Occipital lobe (tissue), 2 donors: Measurements from ENCODE around the gene DCAF15. TPM values are rescaled to one million over a fixed set of nuclear protein-coding genes. Genes with fewer than 3 reads are reported as not detected.

Experiments used
- DNase-seq: peaks from one replicate; lab custom pipeline; 2025; lab: John Stamatoyannopoulos, UW
- total RNA-seq: library from RNA; depleted of rRNA; stranded (reverse); fragments of >200 nt; gene quantifications from one replicate; pipeline ENCODE4 v1.2.3, GENCODE V29; 2014

DCAF15 gene
- total RNA-seq, 1 donor from 2014 or later: 10.1 TPM

DNA sequence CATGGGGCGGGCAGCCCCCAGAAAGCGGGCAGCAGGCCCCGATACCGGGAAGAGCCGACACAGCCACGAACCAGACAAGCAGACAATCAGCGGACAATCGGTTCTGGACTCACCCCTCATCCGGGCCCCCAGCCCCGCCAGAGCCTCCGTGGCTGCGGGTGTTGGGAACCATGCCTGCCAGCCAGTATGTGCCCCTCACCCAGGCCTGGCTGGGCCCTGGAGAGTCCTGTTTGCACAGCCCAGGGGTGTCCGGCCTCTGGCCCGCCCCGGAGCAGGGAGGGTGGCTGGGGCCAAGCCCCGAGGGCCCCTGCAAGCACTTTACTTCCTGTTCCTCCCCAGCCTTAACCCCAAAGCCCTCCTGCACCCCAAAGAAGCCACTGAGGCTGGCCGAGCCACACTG, 21.9 kb upstream of the DCAF15 start:
- no peak for DNase-seq

DNA sequence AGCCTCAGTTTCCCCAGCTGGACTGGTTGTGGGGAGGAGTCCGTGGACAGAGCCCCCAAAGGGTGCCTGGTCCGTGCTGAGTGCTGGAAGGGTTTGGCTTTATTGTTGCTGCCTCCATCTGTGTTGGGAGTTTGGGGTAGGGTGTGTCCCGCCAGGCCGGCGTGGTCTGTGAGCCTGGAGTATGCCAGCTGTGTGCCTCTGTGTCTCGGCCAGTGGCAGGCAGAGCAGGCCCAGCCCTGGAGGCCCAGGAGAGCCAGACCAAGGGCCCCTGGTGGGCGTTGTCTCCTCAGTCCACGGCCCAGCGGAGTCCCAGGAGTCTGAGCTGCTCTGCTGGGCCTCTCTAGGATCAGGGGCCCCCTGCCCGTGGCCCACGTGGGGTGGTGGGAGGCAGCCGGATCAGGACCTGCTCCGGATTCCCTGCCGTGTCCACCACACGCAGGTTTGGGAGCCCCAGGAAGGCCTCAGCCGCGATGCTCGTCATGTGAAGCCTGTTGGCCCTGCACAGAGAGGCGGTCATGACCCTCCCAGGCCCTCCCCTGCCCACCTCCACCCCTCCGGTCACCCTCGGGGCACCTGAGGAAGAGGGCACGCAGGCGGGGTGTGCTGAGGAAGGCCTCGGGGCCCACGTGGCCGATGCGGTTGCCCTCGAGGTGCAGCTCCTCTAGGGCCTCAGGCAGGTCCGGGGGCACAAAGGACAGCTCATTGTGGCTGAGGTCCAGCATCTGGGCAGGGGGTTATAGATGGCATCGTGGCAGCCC, 20.7 kb upstream of the DCAF15 start:
- no peak for DNase-seq

DNA sequence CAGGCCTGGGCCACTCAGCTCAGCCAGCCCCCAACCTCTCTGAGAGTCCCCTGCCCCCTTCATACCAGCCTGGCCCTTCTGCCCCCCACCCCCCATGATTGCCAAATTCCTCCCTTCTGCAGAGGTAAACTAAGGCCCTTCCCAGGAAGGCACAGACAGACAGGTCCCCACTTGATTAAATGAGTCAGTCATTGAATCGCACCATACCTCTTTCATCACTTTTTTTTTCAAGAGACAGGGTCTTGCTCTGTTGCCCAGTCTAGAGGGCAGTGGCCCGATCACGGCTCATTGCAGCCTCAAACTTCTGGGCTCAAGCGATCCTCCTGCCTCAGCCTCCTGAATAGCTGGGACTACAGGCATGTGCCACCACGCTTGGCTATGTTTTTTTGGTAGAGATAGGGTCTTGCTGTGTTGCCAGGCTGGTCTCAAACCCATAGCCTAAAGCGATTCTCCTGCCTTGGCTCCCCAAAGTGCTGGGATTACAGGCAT, 20.1 kb upstream of the DCAF15 start:
- DNase-seq: no peak

DNA sequence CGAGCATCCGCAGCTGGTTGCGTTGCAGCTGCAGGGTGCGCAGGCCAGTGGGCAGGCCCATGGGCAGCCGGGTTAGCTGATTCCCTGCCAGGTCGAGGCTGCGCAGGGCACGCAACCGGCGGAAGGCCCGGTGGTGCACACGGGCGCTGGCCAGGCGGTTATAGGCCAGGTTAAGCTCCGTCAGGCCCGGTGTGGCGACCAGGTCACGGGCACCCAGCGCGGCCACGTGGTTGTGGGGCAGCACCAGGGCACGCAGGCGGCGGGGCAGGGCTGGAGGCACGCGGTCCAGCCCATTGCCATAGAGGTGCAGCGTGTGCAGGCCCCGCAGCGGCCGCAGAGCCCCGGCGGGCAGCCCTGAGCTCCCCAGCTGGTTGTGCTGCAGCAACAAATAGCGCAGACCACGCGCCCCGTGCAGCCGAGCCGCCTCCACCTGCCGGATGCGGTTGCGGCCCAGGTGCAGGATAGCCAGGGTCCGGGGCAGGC, 19.4 kb upstream of the DCAF15 start:
- no peak for DNase-seq

DNA sequence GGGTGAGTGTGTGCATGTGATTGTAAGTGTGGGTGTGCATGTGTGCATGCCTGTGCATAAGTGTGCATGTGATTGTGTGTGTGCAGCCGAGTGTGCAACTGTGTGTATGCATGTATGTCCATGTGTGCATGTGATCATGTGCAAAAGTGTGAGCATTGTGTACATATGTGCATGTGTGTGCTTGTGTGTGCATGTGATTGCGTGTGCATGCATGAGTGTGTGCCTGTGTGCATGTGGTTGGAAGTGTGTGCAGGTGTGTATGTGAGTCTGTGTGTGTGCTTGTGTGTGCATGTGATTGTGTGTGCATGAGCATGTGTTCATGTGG, 17.6 kb upstream of the DCAF15 start:
- no peak for DNase-seq

DNA sequence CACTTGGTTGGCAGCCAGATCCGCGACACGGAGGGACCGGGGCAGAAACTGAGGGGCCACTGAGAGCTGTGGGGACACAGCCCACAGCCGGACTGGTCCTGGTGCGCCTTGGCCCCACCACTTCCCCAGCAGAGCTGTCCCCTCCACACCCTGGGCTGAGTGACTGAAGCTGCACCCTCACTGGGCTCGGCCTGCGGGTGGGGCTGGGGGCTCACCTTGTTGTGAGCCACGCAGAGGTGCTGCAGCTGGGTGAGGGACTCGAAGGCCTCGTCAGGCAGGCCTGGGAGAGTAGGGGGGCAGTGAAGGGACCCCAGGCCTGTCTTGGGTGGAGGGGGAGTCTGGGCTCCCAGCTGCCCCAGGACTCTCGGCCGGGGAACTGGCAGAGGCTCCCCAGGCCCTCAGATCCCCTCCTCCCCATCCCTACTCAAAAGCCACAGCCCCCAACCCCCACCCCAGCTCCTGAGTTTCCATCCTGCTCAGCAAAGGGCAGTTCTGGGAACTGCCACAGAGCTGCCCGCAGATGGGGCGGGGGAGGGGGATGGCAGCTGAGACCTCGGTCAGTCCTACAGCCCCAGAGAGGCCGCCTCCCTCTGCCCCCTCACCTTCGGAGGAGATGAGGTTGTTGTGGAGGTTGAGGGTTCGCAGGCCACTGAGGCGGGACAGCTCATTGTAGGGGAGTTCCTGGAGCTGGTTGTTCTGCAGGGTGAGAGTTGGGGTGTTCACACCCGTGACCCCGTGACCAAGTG, 16.4 kb upstream of the DCAF15 start:
- no peak for DNase-seq

DNA sequence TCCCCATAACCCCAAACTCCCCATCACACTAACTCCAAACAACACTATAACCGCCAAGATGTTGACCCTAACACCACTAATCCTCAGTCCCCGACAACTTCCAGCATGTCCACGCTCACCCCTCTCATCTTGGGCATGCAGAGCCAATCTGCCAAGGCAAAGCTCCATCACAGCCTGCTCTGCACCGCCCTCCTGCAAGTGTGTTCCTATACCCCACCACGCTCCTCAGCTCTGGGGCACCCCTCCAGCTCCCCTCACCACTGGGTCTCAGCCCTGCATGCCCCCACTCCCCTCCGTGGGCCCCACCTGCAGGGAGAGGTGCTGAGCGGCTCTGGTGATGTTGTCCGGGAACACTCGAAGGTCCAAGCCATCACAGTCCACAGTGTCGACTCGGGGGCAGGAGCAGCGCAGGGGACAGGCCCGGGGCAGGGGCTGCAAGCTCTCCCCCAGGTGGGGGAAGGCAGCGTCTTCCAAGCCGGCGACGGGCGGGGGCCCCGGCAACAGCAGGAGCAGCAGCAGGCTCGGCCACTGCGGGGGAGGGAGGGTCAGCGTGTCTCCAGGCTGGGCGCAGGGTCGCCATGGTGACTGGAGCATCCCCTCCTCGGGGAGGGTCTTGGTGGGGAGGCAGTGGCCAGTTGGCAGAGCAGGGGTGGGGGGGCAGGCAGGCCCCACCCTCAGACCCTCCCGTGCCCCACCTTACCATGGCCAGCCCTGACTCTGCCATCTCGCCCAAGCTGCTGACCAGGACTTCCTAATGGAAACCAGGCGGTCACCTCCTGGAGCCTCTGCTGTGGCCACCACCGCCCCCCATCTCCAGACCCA, 14.6 kb upstream of the DCAF15 start:
- no peak for DNase-seq

DNA sequence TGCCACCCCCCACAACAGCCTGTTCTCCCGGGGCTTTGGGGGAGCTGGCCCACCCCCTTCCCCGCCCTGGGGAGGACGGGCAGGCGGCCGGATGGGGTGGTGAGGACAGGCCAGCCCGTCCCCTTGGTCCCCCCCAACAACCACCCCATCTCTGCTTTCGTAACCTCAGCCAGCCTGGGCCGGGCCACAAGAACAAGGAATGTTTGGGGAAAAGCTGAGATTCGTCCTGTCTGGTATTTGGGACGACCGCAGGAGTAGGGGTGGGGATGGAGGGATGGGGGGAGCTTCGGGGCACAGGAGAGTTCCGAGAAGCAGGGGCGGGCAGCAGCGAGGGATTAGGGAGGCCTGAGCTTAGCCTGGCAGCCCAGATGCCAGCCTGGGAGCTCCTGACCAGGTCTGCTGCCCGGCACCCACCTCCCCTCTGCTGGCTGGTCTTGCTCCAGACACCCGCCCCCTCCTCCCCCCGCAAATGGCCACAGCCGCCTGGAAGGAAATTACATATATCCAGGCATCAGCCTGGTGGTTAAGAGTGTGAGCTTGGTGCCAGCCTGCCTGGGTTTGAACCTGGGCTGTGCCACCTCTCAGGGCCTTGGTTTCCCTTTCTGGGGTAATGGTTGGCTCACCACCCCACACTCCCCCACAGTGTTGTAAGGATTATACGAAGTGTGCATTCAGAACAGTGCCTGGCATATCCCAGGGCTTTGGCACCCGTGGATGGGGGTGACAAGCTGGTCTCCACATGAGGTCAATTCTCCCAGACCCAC, 13.8 kb upstream of the DCAF15 start, which contains the start of gene PODNL1:
PODNL1 (minus strand) TSS at position 117 of the 764 bp plus-strand sequence. CDS start 236 bp downstream, outside the sequence.
- no peak for DNase-seq

DNA sequence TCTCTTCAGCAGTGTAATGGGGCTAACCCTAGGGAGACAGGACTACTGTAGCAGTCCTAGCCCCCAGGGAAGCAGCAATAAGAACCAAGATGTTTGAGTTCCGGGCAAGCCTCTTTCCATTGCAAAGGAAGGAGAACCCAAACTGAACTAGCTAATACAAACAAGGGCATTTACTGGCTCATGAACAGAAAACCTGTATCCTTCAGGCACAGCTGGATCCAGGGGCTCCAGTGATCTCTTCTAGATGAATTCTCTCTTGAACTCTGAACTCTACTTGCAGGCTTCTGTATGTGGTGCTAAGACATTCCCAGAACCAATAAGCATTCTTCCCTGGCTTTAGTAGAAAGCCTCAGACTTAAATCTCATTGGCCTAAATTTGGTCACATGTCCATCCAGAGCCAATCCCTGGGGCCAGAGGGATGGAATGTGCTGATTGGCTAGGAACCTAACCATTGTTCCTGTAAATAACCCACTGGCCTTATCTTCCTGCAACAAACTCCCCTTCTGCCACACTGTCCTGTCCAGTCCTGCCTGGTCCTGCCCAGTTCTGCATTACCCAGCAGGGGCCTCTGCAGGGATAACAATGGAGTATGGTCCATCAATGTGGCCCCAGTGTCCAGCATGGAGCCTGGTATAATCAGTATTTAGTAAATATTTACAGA, 10.2 kb upstream of the DCAF15 start:
- DNase-seq: no peak

DNA sequence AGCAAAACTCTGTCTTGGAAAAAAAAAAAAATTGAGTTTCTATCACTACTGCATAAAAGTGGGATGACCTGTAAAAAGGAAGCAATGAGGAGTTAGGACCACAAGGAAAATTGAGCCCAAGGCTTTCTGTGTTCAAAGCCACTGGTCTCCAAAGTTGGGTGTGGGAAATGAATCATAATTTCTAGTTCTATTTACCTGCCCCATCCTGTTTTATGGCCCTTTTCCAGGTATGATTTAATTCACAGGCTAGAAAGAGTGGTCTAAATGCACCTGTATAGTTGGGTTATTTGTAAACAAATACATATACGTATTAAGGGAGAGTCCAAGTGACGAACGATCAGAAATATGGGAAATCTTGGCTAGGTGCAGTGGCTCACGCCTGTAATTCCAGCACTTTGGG, 5.9 kb upstream of the DCAF15 start:
- no peak for DNase-seq

DNA sequence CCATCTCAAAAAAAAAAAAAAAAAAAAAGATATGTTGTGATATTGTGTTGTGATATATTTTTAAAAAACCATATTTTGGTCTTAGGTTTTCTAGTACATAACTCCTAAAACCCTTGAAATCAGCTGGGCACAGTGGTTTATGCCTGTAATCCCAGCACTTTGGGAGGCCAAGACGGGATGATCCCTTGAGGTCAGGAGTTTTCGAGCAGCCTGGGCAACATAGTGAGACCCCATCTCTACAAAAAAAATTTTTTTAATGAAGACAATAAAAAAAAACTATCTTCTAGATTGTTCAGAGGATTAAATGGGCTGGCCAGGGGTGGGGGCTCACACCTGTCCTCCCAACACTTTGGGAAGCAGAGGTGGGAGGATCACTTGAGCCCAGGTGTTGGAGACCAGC, 1.3 kb upstream of the DCAF15 start:
- no peak for DNase-seq

DNA sequence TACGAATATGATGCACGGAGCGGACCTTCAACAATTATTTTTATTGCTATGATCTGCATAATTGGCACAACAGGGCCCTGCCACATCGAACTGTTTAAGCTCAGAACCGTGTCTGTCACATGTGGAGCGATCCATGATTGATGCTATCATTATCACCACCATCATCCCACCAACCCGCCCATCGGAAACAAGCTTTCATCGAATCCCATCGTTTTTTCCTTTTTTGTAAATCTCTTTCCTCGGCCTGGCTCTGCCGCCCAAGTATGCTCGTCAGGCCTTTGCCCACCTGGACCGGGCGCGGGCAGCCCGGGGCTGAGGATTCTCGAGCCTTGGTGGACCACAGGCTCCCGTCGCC, 533 bp upstream of the DCAF15 start:
- no peak for DNase-seq

DNA sequence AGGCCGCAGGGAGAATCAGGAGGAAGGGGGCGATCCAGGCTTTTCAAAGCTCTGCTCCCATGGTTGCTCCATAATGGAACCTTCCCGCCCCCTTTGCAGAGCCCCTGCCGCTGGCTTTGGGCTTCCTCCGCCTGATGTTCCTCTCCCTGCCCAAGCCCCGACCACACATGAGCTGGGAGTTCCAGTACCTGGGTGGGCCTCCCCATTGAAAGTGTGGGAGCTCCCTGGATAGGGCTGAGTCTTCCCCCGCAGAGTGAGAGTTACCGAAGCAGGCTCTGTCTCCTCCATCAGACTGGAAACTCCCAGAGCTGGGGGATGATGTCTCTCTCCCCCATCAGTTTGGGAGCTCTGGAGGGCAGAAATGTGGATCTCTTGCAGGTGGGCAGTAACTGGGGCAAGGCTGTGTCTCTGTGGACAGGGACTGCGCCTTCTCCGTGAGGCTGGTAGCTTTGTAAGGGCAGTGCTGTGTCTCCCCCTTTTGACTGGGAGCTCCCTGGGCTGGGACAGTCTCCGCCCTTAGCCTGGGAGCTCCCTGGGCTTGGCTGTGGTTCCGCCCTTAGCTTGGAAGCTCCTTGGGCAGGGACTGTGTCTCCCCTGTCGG, 722 bp downstream of the DCAF15 start:
- no peak for DNase-seq

DNA sequence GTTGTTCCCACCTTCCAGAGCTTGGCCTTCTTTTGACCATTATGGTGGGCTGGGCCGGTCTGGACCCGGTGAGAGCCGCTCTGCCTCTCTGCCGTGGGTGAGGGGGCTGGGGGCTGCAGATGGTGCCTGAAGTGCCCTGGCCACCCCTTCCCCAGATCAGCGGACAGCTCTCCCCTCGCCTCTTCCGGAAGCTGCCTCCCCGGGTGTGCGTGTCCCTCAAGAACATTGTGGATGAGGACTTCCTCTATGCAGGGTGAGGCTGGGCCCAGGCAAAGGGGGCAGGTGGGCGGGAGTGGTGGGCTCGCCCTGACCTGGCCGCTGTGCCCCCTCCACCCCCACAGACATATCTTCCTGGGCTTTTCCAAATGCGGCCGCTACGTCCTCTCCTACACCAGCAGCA, 1.9 kb downstream of the DCAF15 start:
- no peak for DNase-seq

DNA sequence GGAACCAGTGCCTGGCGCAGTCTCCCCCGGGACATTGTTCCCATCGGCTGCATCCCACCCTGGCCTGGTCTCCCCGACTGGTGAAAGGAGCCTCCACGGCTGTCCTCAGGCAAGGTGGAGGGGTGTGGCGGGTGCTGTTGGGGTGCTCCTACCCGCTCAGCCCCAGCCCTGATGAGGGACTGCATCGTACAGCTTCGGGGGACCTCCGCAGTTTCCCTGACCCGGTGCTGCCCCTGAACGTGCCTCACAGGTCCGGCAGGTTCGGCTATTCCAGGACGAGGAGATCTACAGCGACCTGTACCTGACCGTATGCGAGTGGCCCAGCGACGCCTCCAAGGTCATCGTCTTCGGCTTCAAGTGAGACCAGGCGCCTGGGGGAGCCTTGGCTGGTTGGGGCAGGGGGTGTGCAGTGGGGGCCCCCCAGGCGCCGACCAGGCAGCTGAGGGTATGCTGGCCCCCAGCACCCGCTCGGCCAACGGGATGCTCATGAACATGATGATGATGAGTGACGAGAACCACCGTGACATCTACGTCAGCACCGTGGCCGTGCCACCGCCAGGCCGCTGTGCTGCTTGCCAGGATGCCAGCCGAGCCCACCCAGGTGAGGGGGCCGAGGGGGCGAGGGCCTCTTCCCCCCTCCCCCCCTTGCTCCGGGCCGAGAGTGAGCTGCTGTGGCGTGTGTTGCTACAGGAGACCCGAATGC, 3.5 kb downstream of the DCAF15 start:
- DNase-seq: no peak

DNA sequence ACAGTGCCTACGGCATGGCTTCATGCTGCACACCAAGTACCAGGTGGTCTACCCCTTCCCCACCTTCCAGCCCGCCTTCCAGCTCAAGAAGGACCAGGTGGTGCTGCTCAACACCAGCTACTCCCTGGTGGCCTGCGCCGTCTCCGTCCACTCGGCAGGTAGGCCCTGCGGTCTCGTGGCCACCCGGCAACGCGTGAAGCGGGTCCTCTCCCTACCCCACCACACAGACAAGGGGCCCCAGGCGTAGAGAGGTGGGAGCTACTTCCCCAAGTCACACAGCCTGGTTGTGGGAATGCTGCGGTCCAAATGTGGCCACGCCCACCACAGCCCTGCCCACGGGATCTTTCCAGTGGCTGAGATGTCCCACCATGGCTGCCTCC, 4.0 kb downstream of the DCAF15 start:
- no peak for DNase-seq

DNA sequence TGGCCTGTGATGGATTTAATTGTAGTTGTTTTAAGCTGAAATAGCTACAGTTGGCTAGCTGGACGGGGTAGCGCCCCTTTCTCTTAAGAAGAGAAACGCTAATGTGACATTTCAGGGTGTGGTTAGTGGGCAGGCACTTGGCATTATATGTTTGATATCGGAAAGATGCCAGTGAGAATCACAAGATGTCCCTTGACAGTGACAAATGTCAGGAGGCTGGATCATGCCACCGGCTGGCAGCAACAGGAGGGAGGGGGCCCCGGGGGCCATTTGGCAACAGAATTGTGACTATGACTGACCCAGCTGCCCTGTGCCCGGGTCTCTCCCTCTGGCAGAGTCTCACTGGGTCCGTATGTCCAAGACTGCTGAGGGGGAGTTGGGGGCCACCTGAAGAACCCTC, 4.7 kb downstream of the DCAF15 start:
- DNase-seq: no peak

DNA sequence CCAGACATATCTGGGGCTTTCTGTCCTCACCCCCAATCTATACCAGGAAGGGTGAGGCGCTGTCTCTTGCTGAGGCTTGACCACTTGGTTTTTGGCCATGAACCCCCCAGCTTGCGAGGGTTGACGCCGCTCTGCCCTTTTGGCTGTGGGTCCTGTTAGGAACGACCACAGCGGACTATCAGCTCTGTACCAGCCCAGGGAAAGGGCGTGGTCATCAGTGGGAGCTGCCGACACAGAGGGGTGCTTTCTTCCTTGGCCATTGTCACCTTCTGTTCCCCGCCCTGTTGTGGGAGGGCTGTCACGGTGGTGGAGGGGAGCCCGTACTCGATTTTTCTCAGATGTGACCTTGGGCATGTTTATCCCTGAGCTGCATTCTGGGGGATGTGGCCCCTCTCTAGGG, 5.7 kb downstream of the DCAF15 start:
- no peak for DNase-seq

DNA sequence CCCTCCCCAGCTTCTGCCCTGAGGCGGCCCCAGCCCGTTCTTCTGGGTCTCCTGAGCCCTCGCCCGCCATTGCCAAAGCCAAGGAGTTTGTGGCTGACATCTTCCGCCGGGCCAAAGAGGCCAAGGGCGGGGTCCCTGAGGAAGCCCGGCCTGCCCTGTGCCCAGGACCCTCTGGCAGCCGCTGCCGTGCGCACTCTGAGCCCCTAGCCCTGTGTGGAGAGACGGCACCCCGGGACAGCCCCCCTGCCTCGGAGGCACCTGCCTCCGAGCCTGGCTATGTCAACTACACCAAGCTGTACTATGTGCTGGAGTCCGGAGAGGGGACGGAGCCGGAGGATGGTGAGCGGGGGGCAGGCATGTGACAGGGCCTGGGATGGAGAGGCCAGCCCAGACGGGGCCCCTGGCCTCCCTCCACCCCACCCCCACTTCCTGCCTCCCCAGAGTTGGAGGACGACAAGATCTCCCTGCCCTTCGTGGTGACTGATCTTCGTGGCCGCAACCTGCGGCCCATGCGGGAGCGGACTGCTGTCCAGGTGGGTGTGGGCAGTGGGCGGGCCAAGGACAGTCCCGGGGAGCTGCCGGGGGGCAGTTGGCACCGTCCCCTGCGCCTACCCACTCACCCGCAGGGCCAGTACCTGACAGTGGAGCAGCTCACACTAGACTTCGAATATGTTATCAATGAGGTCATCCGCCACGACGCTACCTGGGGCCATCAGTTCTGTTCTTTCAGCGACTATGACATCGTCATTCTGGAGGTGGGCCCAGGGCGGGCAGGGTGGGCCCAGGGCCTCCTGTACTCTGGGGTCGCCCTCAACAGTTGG, 7.0 kb downstream of the DCAF15 start:
- no peak for DNase-seq
